Activated B cell treated with CpG ODN at 0.5 μM for 24 hours (primary cell): ENCODE measurements around the gene AUTS2. TPM values are rescaled to one million over a fixed set of nuclear protein-coding genes. Genes with fewer than 3 reads are reported as not detected.

ENCODE experiments used
- ATAC-seq: fragments of 200-7000 bp; cut with Tn5 transposase; one replicate; pipeline ENCODE4 v1.10.0; 2021; ENCODE audit warnings: low read depth, mild to moderate bottlenecking, moderate library complexity
- CTCF ChIA-PET: fragments of 350-600 bp; sonication (Branson Sonifier 250); formaldehyde crosslinking; loops from one replicate; lab custom pipeline; 2021; ENCODE audit warnings: antibody characterized with exemption; lab: Charles Lee
- POLR2A ChIA-PET: fragments of 350-600 bp; sonication (Branson Sonifier 250); formaldehyde crosslinking; loops from one replicate; lab custom pipeline; 2021; ENCODE audit warnings: antibody characterized with exemption; lab: Charles Lee
- DNase-seq: peaks from one replicate; pipeline ENCODE4 v3.0.0; 2022
- H3K27ac Mint-ChIP-seq: one replicate; pipeline ENCODE4 v1.8.0; 2020; ENCODE audit warnings: mixed read lengths
- H3K27me3 Mint-ChIP-seq: one replicate; pipeline ENCODE4 v1.8.0; 2021; ENCODE audit warnings: mixed read lengths
- H3K36me3 Mint-ChIP-seq: one replicate; pipeline ENCODE4 v1.8.0; 2021; ENCODE audit warnings: low read depth, mixed read lengths
- H3K4me1 Mint-ChIP-seq: one replicate; pipeline ENCODE4 v1.8.0; 2021; ENCODE audit warnings: mixed read lengths
- H3K4me3 Mint-ChIP-seq: one replicate; pipeline ENCODE4 v1.8.0; 2020; ENCODE audit warnings: mild to moderate bottlenecking, mixed read lengths
- H3K9me3 Mint-ChIP-seq: one replicate; pipeline ENCODE4 v1.8.0; 2020; ENCODE audit warnings: mixed read lengths
- intact Hi-C: fragments of 100-400 bp; cut with micrococcal nuclease; formaldehyde crosslinking; loops from one replicate; pipeline ENCODE4 v1.15.1; 2024
- total RNA-seq: library from RNA; stranded (reverse); gene quantifications from 2 replicates; pipeline ENCODE4 v1.2.3, GENCODE V29; 2022
- TF ChIP-seq, protein P1 (sequence below): fragments of 200-600 bp; IDR thresholded peaks from one replicate; pipeline ENCODE4 v1.8.0; 2022; ENCODE audit warnings: antibody characterized with exemption, mild to moderate bottlenecking

Gene AUTS2
- total RNA-seq, 1 donor from 2014 or later: 15.9 TPM

DNA sequence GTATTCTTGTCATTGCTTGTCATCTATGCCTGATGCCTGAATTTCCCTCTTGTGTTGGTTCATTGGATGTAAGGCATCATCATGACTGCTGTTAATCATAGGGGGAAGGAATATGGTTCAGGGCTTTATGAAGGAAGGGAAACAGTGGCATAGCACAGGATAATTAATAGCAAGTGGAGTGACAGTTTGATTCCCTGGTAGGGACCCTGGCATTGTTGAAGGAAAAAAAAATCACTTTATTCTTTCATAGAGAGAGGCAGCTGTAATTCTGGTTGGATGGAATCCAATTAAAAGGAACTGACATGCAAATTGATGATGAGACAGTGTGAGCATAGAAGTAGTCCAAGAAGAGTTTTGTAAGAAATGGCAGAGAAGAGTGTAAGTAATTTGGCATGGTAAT, 121.4 kb downstream of the AUTS2 start:
- POLR2A ChIA-PET: no interaction called here
- TF ChIP-seq, protein P1, sequence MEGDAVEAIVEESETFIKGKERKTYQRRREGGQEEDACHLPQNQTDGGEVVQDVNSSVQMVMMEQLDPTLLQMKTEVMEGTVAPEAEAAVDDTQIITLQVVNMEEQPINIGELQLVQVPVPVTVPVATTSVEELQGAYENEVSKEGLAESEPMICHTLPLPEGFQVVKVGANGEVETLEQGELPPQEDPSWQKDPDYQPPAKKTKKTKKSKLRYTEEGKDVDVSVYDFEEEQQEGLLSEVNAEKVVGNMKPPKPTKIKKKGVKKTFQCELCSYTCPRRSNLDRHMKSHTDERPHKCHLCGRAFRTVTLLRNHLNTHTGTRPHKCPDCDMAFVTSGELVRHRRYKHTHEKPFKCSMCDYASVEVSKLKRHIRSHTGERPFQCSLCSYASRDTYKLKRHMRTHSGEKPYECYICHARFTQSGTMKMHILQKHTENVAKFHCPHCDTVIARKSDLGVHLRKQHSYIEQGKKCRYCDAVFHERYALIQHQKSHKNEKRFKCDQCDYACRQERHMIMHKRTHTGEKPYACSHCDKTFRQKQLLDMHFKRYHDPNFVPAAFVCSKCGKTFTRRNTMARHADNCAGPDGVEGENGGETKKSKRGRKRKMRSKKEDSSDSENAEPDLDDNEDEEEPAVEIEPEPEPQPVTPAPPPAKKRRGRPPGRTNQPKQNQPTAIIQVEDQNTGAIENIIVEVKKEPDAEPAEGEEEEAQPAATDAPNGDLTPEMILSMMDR: no peak
- no peaks in the 10 kb centered on the region for H3K27me3 Mint-ChIP-seq
- ATAC-seq: no peak
- CTCF ChIA-PET: no interaction called here
- no peaks in the 10 kb centered on the region for H3K36me3 Mint-ChIP-seq
- peaks cover 6% of the 10 kb centered on the region for H3K4me1 Mint-ChIP-seq
- no peaks in the 10 kb centered on the region for H3K9me3 Mint-ChIP-seq
- H3K27ac Mint-ChIP-seq: no peak overlapping the region
- DNase-seq: no peak
- no peak overlapping the region for H3K4me3 Mint-ChIP-seq
- intact Hi-C loops: no loop called here

DNA sequence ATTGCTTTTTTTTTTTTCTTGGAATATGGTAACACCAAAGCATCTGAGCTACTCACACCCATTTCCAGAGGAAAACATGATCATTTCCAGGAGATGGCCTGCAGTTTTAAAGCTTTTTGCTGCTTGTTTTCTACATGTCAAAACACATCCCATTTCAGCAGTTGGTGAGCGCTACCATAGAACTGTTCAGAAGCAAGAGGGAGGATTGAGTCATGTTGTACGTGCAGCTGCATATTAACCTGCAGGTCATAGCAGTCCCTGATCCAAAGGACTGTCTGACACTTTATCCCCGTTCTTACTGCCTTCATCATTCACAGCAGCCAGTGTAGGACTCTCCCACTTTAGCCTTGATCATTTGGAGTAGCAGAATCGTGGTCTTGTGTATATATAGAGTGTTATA, 124.6 kb downstream of the AUTS2 start:
- TF ChIP-seq, protein P1: no peak
- ChIA-PET POLR2A (interaction anchor here (0.7 kb wide), 1 partner anchor 67 kb away, joined by 5 read pairs; no protein-coding TSS in a partner anchor), CTCF (no interaction called here)
- Mint-ChIP-seq H3K27ac (no peak overlapping the region), H3K36me3 (no peaks in the 10 kb centered on the region), H3K27me3 (no peaks in the 10 kb centered on the region), H3K4me3 (no peak overlapping the region), H3K9me3 (peaks cover 3% of the 10 kb centered on the region), H3K4me1 (peaks cover 10% of the 10 kb centered on the region)
- ATAC-seq (no peak), DNase-seq (no peak)
- intact Hi-C loops: no loop called here

DNA sequence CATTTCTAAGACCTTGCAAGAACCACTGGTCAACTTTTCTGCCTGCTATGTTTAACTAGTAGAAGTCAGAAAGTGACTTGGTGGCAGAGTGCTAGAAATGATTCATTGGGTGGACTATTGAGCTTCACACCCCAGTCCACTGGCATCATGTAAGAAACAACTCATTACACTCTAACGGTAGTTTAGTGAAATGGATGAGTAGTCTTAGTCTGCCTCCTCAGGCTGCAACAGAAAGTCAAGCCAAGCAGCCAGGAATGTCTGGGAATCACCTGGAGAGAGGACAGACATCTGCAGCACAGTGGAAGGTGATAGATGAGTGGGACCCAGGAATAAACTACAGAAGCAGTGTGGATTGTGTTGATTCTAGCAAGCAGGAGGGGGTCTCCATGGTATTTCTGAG, 125.4 kb downstream of the AUTS2 start:
- CTCF ChIA-PET: no interaction called here

DNA sequence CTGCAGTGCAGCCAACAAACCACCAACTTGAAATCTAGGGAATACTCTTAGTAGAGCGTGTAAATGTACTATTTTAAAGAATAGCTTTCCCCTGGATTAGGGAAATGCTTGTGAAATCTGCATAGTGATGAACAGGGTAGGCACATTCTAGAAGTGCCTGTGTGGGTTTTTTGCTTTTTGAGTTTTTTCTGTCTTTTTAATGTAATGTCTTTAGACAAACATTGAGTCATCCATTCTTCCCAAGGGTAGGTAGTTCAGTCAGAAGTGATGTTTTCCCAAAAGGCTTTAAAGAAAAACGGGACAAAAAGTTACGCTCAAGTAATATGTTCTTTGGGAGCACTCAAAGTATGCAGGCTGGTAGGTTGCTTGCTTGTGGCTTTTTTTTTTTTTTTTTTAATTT, 130.0 kb downstream of the AUTS2 start:
- Mint-ChIP-seq H3K36me3 (no peaks in the 10 kb centered on the region), H3K27me3 (no peaks in the 10 kb centered on the region), H3K4me1 (peaks cover 16% of the 10 kb centered on the region), H3K4me3 (no peak overlapping the region), H3K27ac (no peak overlapping the region), H3K9me3 (peaks cover 3% of the 10 kb centered on the region)
- ChIA-PET CTCF (no interaction called here), POLR2A (no interaction called here)
- no peak for ATAC-seq
- no peak for DNase-seq
- intact Hi-C loops: no loop called here
- TF ChIP-seq, protein P1: no peak

More for the DNA sequence above, 125.4 kb downstream of the AUTS2 start:
- H3K9me3 Mint-ChIP-seq: peaks cover 3% of the 10 kb centered on the region
- TF ChIP-seq, protein P1: no peak
- H3K27ac Mint-ChIP-seq: no peak overlapping the region
- no peak overlapping the region for H3K4me3 Mint-ChIP-seq
- no peaks in the 10 kb centered on the region for H3K27me3 Mint-ChIP-seq
- POLR2A ChIA-PET: no interaction called here
- intact Hi-C loops: no loop called here
- H3K4me1 Mint-ChIP-seq: peaks cover 16% of the 10 kb centered on the region
- ATAC-seq (no peak), DNase-seq (no peak)
- H3K36me3 Mint-ChIP-seq: no peaks in the 10 kb centered on the region

DNA sequence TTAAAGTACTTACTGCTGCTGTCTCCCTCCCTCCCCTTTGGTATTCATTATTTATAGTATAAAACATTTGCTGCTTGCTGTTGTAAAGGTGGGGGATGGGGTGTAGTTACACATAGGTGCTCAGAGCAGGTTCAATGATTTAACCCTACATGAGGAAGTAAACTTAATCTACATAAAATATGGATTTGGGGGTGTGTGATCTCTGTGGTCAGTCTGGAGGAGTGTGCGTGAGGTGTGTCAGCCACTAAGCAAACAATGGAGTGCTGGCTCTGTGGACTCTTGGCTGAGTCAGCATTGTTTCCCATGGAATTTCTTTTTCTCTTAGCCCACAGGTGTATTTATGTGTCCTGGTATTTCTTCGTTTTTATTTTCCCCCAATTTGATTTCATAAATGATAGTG, 133.9 kb downstream of the AUTS2 start:
- H3K27ac Mint-ChIP-seq: no peak overlapping the region
- no peaks in the 10 kb centered on the region for H3K9me3 Mint-ChIP-seq
- H3K36me3 Mint-ChIP-seq: no peaks in the 10 kb centered on the region
- peaks cover 16% of the 10 kb centered on the region for H3K4me1 Mint-ChIP-seq
- intact Hi-C loops: no loop called here
- ChIA-PET CTCF (no interaction called here), POLR2A (no interaction called here)
- TF ChIP-seq, protein P1: no peak
- H3K27me3 Mint-ChIP-seq: no peaks in the 10 kb centered on the region
- no peak overlapping the region for H3K4me3 Mint-ChIP-seq
- DNase-seq (no peak), ATAC-seq (no peak)
